Brain microvascular endothelial cell (primary cell): ENCODE results near the gene SPHKAP.

ENCODE experiments used
- DNase-seq: peaks from one replicate; pipeline ENCODE4 v3.0.0-alpha.2; 2020
- H3K27ac ChIP-seq: fragments of 250-450 bp; sonication (Bioruptor Pico); 2 replicates; pipeline ENCODE4 v1.5.1; 2020; ENCODE audit warnings: mild to moderate bottlenecking, moderate library complexity
- H3K27me3 ChIP-seq: fragments of 250-450 bp; sonication (Bioruptor Pico); replicated peaks from 2 replicates; pipeline ENCODE4 v1.5.1; 2020; ENCODE audit warnings: mild to moderate bottlenecking
- H3K36me3 ChIP-seq: fragments of 250-450 bp; sonication (Bioruptor Pico); replicated peaks from 2 replicates; pipeline ENCODE4 v1.5.1; 2020; ENCODE audit warnings: mild to moderate bottlenecking
- H3K4me3 ChIP-seq: 2 replicates; pipeline ENCODE4 v1.5.1; 2011; ENCODE audit warnings: low read depth, mild to moderate bottlenecking, control low read depth, low read length, moderate library complexity
- in situ Hi-C: cut with HindIII; loops from 2 replicates; pipeline ENCODE4 v1.10.0; 2017; ENCODE audit warnings: low sequenced_read_pairs, low pct_ligation_motif_present
- TF ChIP-seq, protein P1 (sequence below): IDR thresholded peaks from 2 replicates; pipeline ENCODE4 v1.5.1; 2011; ENCODE audit warnings: low read depth, mild to moderate bottlenecking, moderate library complexity, low read length, control low read depth, inconsistent platforms; ENCODE audit errors: missing control alignments

SPHKAP gene

DNA sequence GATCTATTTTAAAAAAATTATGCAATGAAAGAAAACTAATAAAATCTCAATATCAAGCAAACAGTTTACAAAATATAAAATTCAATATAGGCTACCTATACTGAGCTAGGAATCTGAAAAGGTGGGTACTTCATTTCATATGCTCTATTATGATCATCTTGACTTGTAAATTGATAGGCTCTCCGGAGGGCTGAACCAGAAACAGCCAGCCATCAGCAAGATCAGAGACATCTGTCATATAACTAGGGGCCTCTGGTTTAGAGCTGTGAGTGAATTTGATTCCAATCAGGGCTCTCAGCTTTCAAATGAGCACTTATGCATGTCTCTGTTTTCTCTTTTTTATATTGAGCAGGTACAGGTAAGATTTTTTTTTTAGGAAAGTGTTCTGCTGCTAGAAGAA lies 114.2 kb downstream of the SPHKAP start:
- Histone ChIP-seq H3K36me3 (no peaks in the 10 kb centered on the region), H3K4me3 (no peak overlapping the region), H3K27ac (no peak overlapping the region), H3K27me3 (no peaks in the 10 kb centered on the region)
- DNase-seq: no peak
- TF ChIP-seq, protein P1, sequence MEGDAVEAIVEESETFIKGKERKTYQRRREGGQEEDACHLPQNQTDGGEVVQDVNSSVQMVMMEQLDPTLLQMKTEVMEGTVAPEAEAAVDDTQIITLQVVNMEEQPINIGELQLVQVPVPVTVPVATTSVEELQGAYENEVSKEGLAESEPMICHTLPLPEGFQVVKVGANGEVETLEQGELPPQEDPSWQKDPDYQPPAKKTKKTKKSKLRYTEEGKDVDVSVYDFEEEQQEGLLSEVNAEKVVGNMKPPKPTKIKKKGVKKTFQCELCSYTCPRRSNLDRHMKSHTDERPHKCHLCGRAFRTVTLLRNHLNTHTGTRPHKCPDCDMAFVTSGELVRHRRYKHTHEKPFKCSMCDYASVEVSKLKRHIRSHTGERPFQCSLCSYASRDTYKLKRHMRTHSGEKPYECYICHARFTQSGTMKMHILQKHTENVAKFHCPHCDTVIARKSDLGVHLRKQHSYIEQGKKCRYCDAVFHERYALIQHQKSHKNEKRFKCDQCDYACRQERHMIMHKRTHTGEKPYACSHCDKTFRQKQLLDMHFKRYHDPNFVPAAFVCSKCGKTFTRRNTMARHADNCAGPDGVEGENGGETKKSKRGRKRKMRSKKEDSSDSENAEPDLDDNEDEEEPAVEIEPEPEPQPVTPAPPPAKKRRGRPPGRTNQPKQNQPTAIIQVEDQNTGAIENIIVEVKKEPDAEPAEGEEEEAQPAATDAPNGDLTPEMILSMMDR: no peak
- in situ Hi-C loops: no loop called here

DNA sequence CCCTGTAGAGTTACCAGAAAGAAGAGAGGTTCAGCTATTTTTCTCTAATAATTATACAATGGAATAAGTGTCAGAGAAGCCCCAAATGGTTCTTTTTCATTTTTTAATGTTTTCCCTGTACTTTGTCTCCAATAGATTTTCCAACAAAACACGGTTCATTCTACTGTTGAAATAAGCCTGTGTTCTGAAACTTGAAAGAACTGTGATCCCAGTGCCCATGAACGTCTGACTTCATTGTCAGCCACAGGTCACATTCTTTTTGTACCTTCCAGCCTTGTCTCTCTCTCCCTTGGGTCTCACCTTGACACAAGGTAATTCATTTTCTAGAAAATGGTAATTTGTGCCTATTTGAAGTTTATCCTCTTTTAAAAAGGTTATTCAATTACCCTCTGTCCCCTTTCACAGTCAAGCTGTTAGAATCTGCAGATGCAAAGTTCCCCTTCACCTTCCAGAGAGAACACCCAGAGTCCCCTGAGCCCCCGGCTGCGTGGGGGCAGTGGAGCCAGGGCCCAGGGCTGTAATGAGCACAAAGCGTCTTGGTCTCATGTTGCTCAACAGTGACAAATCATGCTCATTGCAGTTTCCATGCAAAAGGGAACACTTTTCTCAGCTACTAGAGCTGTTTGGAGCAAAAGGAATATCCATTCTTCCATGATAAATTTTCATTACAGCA lies 115.2 kb downstream of the SPHKAP start:
- Histone ChIP-seq H3K36me3 (no peaks in the 10 kb centered on the region), H3K27ac (no peak overlapping the region), H3K4me3 (no peak overlapping the region), H3K27me3 (no peaks in the 10 kb centered on the region)
- in situ Hi-C loops: no loop called here
- no peak for DNase-seq
- TF ChIP-seq, protein P1: no peak

DNA sequence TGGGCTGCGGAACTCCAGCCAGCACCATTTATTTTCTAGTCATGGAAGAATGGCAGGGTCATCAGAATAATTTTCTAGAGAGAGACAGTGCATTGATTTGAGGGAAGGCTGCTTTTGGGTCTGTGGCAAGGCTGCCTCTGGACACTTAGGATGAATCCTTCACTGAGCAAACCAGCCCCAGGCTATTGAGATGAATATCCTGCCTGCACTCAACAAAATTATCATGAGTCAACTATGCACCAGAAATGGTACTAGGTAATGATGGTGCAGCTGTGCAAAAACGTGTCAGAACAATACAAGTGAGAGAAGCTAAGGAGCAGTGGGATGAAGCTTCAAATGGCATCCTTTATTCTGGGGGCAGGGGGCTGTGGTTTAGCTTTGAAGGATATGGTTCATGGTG lies 115.8 kb downstream of the SPHKAP start:
- H3K27me3 ChIP-seq: no peaks in the 10 kb centered on the region
- no peak for DNase-seq
- in situ Hi-C loops: no loop called here
- H3K27ac ChIP-seq: no peak overlapping the region
- no peaks in the 10 kb centered on the region for H3K36me3 ChIP-seq
- TF ChIP-seq, protein P1: no peak
- H3K4me3 ChIP-seq: no peak overlapping the region

- DNase-seq: no peak
- Histone ChIP-seq H3K27ac (no peak overlapping the region), H3K4me3 (no peak overlapping the region), H3K36me3 (no peaks in the 10 kb centered on the region), H3K27me3 (no peaks in the 10 kb centered on the region)
- in situ Hi-C loops: no loop called here
- TF ChIP-seq, protein P1: no peak
These were observed 116.6 kb downstream of the SPHKAP start for GRCh38 chr2:228064796-228065315.

DNA sequence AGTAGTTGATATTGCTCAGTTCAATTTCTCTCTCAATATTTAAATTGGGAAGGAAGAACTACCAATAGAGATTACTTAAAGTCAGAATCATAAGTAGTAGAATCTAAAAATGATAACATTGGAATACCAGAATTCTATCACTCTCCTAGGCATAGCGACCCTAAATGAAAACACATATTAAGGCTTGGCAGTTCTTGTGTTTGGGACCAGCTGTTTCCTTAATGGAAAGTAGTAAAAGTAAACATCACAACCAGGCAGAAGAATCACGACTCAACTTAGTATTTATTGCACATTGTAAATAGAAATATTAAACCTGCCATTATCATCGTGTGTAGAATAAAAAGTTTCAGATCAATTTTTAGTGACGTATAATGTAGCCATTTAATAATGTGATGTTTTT lies 117.5 kb downstream of the SPHKAP start:
- in situ Hi-C loops: no loop called here
- Histone ChIP-seq H3K27ac (no peak overlapping the region), H3K4me3 (no peak overlapping the region), H3K36me3 (no peaks in the 10 kb centered on the region), H3K27me3 (no peaks in the 10 kb centered on the region)
- TF ChIP-seq, protein P1: no peak
- no peak for DNase-seq

GRCh38 chr2:228063558-228063957 lies 117.9 kb downstream of the SPHKAP start:
- H3K27ac ChIP-seq: no peak overlapping the region
- no peaks in the 10 kb centered on the region for H3K36me3 ChIP-seq
- no peak overlapping the region for H3K4me3 ChIP-seq
- TF ChIP-seq, protein P1: no peak
- DNase-seq: no peak
- in situ Hi-C loops: no loop called here
- H3K27me3 ChIP-seq: no peaks in the 10 kb centered on the region
